HCT116 (cell line): Measurements from ENCODE around the gene ANO4. TPM values are rescaled to one million over a fixed set of nuclear protein-coding genes. Genes with fewer than 3 reads are reported as not detected.

Experiments used
- ATAC-seq: fragments of 200-7000 bp; cut with Tn5 transposase; 2 replicates; pipeline ENCODE4 v1.9.1; 2020; ENCODE audit warnings: mild to moderate bottlenecking, moderate library complexity
- BruUV-seq: library from RNA; stranded (reverse); fragments of 400-500 nt; replicated peaks from 2 replicates; lab custom pipeline; 2021; lab: Mats Ljungman, UMichigan
- CTCF ChIA-PET: fragments of 300-600 bp; sonication (Branson Sonifier 250); formaldehyde crosslinking; loops from one replicate; lab custom pipeline; 2021; ENCODE audit warnings: antibody characterized with exemption; lab: Charles Lee
- POLR2A ChIA-PET: fragments of 300-600, 350-600 bp; sonication (Branson Sonifier 250); formaldehyde crosslinking; loops from one replicate; lab custom pipeline; 2021; ENCODE audit warnings: antibody characterized with exemption; lab: Charles Lee
- RAD21 ChIA-PET, 2 experiments: fragments of 300-600 bp; sonication (Branson Sonifier 250); formaldehyde crosslinking; loops; one replicate each; lab custom pipeline; 2023; ENCODE audit warnings: low total read pairs in 2 of 2; ENCODE audit not compliant: uncharacterized antibody in 2 of 2, unreplicated experiment in 2 of 2, low non-redundant PET in 1 of 2; lab: Charles Lee
- DNase-seq: peaks from one replicate; pipeline ENCODE4 v3.0.0-alpha.2; 2010; ENCODE audit warnings: low read depth, low spot score
- H2AFZ ChIP-seq: fragments of 200-600 bp; shearing (Covaris generic), sonication (generic); 2 replicates; pipeline ENCODE4 v1.6.1; 2017; ENCODE audit warnings: low read depth, mixed run types, mixed read lengths, antibody characterized with exemption, low read length; ENCODE audit not compliant: poor library complexity, severe bottlenecking
- H3K27ac ChIP-seq: 2 replicates; pipeline ENCODE4 v1.5.1; 2012; ENCODE audit warnings: low read depth, low read length
- H3K27me3 ChIP-seq: fragments of 200-600 bp; sonication (generic); 2 replicates; pipeline ENCODE4 v1.6.1; 2016; ENCODE audit warnings: mixed run types, low read length, mixed read lengths; ENCODE audit not compliant: insufficient read depth
- H3K36me3 ChIP-seq, 2 experiments: fragments of 200-500 bp in 1 of 2; fragments of 200-600 bp in 1 of 2; sonication (Bioruptor generic) in 1 of 2; sonication (generic) in 1 of 2; 2 replicates each; pipeline versions ENCODE4 v1.5.1 to v1.6.1; 2014 to 2016; ENCODE audit warnings: low read length in 2 of 2, inconsistent platforms in 1 of 2, mixed read lengths in 1 of 2, mixed run types in 1 of 2; ENCODE audit not compliant: insufficient read depth in 2 of 2, control insufficient read depth in 1 of 2
- H3K4me1 ChIP-seq, 2 experiments: fragments of 200-600 bp in 1 of 2; sonication (generic) in 1 of 2; 2 replicates each; pipeline versions ENCODE4 v1.5.1 to v1.6.1; 2012 to 2017; ENCODE audit warnings: low read length in 2 of 2, inconsistent platforms in 1 of 2, mild to moderate bottlenecking in 1 of 2, mixed read lengths in 1 of 2, mixed run types in 1 of 2, moderate library complexity in 1 of 2; ENCODE audit not compliant: insufficient read depth in 2 of 2, control insufficient read depth in 1 of 2
- H3K4me2 ChIP-seq: fragments of 200-600 bp; sonication (generic); 2 replicates; pipeline ENCODE4 v1.6.1; 2017; ENCODE audit warnings: mixed run types, low read length, mixed read lengths
- H3K4me3 ChIP-seq, 2 experiments: fragments of 200-600 bp in 1 of 2; sonication (generic) in 1 of 2; replicated peaks in 1 of 2; 2 replicates each; pipeline ENCODE4 v1.5.1; 2011 to 2016; ENCODE audit warnings: low read length in 2 of 2, control low read depth in 1 of 2, low read depth in 1 of 2, mild to moderate bottlenecking in 1 of 2, mixed read lengths in 1 of 2, mixed run types in 1 of 2
- H3K79me2 ChIP-seq: fragments of 200-600 bp; sonication (generic); 2 replicates; pipeline ENCODE4 v1.6.1; 2017; ENCODE audit warnings: mild to moderate bottlenecking, mixed run types, low read length, moderate library complexity, mixed read lengths; ENCODE audit not compliant: insufficient read depth
- H3K9ac ChIP-seq: fragments of 200-600 bp; sonication (generic); 2 replicates; pipeline ENCODE4 v1.6.1; 2016; ENCODE audit warnings: low read length, mixed read lengths
- H3K9me2 ChIP-seq: fragments of 200-600 bp; sonication (generic), shearing (Covaris generic); 2 replicates; pipeline ENCODE4 v1.6.1; 2017; ENCODE audit warnings: mixed run types, mild to moderate bottlenecking, moderate library complexity; ENCODE audit not compliant: insufficient read depth
- H3K9me3 ChIP-seq, 2 experiments: fragments of 200-500 bp in 1 of 2; fragments of 200-600 bp in 1 of 2; sonication (Bioruptor generic) in 1 of 2; sonication (generic) in 1 of 2; 2 replicates each; pipeline ENCODE4 v1.6.1; 2014 to 2017; ENCODE audit warnings: low read length in 2 of 2, mixed read lengths in 2 of 2, inconsistent platforms in 1 of 2, low read depth in 1 of 2, mild to moderate bottlenecking in 1 of 2, mixed run types in 1 of 2, moderate library complexity in 1 of 2; ENCODE audit not compliant: control insufficient read depth in 1 of 2, insufficient read depth in 1 of 2
- H4K20me1 ChIP-seq: fragments of 200-600 bp; sonication (generic), shearing (Covaris generic); 2 replicates; pipeline ENCODE4 v1.6.1; 2017; ENCODE audit warnings: mixed run types, mild to moderate bottlenecking, moderate library complexity; ENCODE audit not compliant: insufficient read depth
- ATF3 ChIP-seq: IDR thresholded peaks from 2 replicates; pipeline ENCODE4 v1.6.1; 2012
- CEBPB ChIP-seq: IDR thresholded peaks from 2 replicates; pipeline ENCODE4 v1.6.1; 2012; ENCODE audit warnings: low read depth
- CTCF ChIP-seq, 3 experiments: fragments of 200-600 bp in 1 of 3; sonication (generic) in 1 of 3; IDR thresholded peaks in 2 of 3; conservative IDR thresholded peaks in 1 of 3; 2 replicates each; pipeline ENCODE4 v1.5.1; 2012 to 2017; ENCODE audit warnings: low read depth in 2 of 3, low read length in 2 of 3, antibody characterized with exemption in 1 of 3, borderline replicate concordance in 1 of 3, control low read depth in 1 of 3, mild to moderate bottlenecking in 1 of 3, mixed read lengths in 1 of 3, mixed run types in 1 of 3, moderate library complexity in 1 of 3; ENCODE audit not compliant: insufficient read depth in 1 of 3
- ELF1 ChIP-seq: IDR thresholded peaks from 2 replicates; pipeline ENCODE4 v1.6.1; 2012; ENCODE audit warnings: low read depth, borderline replicate concordance
- EZH2 ChIP-seq: fragments of 200-600 bp; sonication (generic); IDR thresholded peaks from 2 replicates; pipeline ENCODE4 v1.6.1; 2017; ENCODE audit warnings: antibody characterized with exemption, mixed run types
- FOSL1 ChIP-seq: IDR thresholded peaks from 2 replicates; pipeline ENCODE4 v1.6.1; 2012; ENCODE audit warnings: low read depth
- JUND ChIP-seq: IDR thresholded peaks from 2 replicates; pipeline ENCODE4 v1.6.1; 2012
- MAX ChIP-seq: IDR thresholded peaks from 2 replicates; pipeline ENCODE4 v1.6.1; 2012
- POLR2A ChIP-seq: IDR thresholded peaks from 2 replicates; pipeline ENCODE4 v1.7.0; 2011; ENCODE audit warnings: borderline replicate concordance; ENCODE audit not compliant: insufficient read depth, insufficient read length; ENCODE audit errors: extremely low read depth
- REST ChIP-seq: IDR thresholded peaks from 2 replicates; pipeline ENCODE4 v1.6.1; 2012; ENCODE audit warnings: low read depth
- SIN3A ChIP-seq: IDR thresholded peaks from 2 replicates; pipeline ENCODE4 v1.6.1; 2012; ENCODE audit warnings: low read depth
- SP1 ChIP-seq: IDR thresholded peaks from 2 replicates; pipeline ENCODE4 v1.6.1; 2012; ENCODE audit warnings: low read depth
- TCF7L2 ChIP-seq: IDR thresholded peaks from 2 replicates; pipeline ENCODE4 v1.7.0; 2011; ENCODE audit warnings: borderline replicate concordance, inconsistent platforms; ENCODE audit not compliant: insufficient read depth, insufficient read length; ENCODE audit errors: extremely low read depth
- YY1 ChIP-seq: IDR thresholded peaks from 2 replicates; pipeline ENCODE4 v1.6.1; 2011; ENCODE audit warnings: low read length, low read depth, moderate library complexity, mild to moderate bottlenecking; ENCODE audit not compliant: insufficient replicate concordance; ENCODE audit errors: extremely low read depth
- ZFX ChIP-seq: fragments of 450-650 bp; IDR thresholded peaks from 2 replicates; pipeline ENCODE4 v1.6.1; 2017
- ZNF274 ChIP-seq: fragments of 200-500 bp; sonication (Bioruptor generic); IDR thresholded peaks from 2 replicates; pipeline ENCODE4 v1.6.1; 2014; ENCODE audit warnings: mild to moderate bottlenecking, low read depth, low read length, inconsistent platforms
- intact Hi-C: fragments of 100-400 bp; cut with micrococcal nuclease; formaldehyde crosslinking; loops from 2 replicates; pipeline ENCODE4 v1.10.0; 2022
- total RNA-seq: library from RNA; stranded (reverse); gene quantifications from one replicate; pipeline ENCODE4 v1.2.1, GENCODE V29; 2021; ENCODE audit not compliant: unreplicated experiment

ANO4 gene
- total RNA-seq, 1 experiment from 2014 or later, result 1.7 TPM

GRCh38 chr12:100845095-100845494 is 50.5 kb downstream of the ANO4 start:
- BruUV-seq, result no TSS peak
- DNase-seq, result peak; percentile 8
- peak; percentile 80 for ATAC-seq

GRCh38 chr12:100851637-100852036 is 57.1 kb downstream of the ANO4 start:
- ChIA-PET CTCF (no interaction called here), RAD21 (no interaction called here), POLR2A (no interaction called here)
- Histone ChIP-seq H3K4me1 (no peaks in the 10 kb centered on the region), H3K9me2 (no peaks in the 10 kb centered on the region), H4K20me1 (no peaks in the 10 kb centered on the region), H2AFZ (no peak overlapping the region), H3K4me3 (no peak overlapping the region), H3K27me3 (no peaks in the 10 kb centered on the region), H3K36me3 (no peaks in the 10 kb centered on the region), H3K27ac (no peak overlapping the region), H3K4me2 (no peak overlapping the region), H3K9me3 (no peaks in the 10 kb centered on the region), H3K79me2 (no peaks in the 10 kb centered on the region), H3K9ac (no peak overlapping the region)
- intact Hi-C loops, result no loop called here
- DNase-seq (no peak), ATAC-seq (no peak)
- no TSS peak for BruUV-seq
- TF ChIP-seq EZH2 (no peak), REST (no peak), MAX (no peak), ZNF274 (no peak), ZFX (no peak), FOSL1 (no peak), JUND (no peak), SIN3A (no peak), CTCF (IDR thresholded peaks at IDR 0.05 in 2 of 3, conservative IDR thresholded peaks at IDR 0.05 in 1 of 3; ENCODE audit: borderline replicate concordance in 1 of 3, insufficient read depth in 1 of 3, low read depth in 2 of 3, low read length in 2 of 3) (no peak), CEBPB (no peak), SP1 (no peak), POLR2A (no peak), YY1 (no peak), ATF3 (no peak), ELF1 (no peak)

More at GRCh38 chr12:100845095-100845494, 50.5 kb downstream of the ANO4 start:
- Histone ChIP-seq H3K4me3 (peak overlapping the region in 1 of 2 experiments; percentile 27; a peak in 1 of 4 replicates), H2AFZ (peak overlapping the region; percentile 60), H3K9me3 (no peaks in the 10 kb centered on the region), H3K27ac (no peak overlapping the region), H3K27me3 (no peaks in the 10 kb centered on the region)
- CTCF ChIA-PET, result no interaction called here
- intact Hi-C loops, result no loop called here
- TF ChIP-seq JUND, result peak; percentile 47
- peak; percentile 17; the same call in 1 of the 2 replicates for TF ChIP-seq SP1
- TF ChIP-seq ELF1, result no peak
- TF ChIP-seq FOSL1, result peak; percentile 62
- TF ChIP-seq TCF7L2, result peak; percentile 35
- no peak for TF ChIP-seq CEBPB
- TF ChIP-seq, all 23 proteins: peak for 4
- no peaks in the 10 kb centered on the region for H3K36me3 ChIP-seq
- H3K4me1 ChIP-seq, result peaks cover 9 to 17% of the 10 kb centered on the region in 2 experiments
- H4K20me1 ChIP-seq, result no peaks in the 10 kb centered on the region
- H3K79me2 ChIP-seq, result no peaks in the 10 kb centered on the region
- RAD21 ChIA-PET, result no interaction called here
- H3K4me2 ChIP-seq, result peak overlapping the region; percentile 57
- POLR2A ChIA-PET, result no interaction called here
- no peak overlapping the region for H3K9ac ChIP-seq
- no peaks in the 10 kb centered on the region for H3K9me2 ChIP-seq
